Stimulated activated CD4-positive, alpha-beta T cell treated with anti-CD3 and anti-CD28 coated beads, Interleukin-4, amount 100 ng/mL, for 24 hours (primary cell): Measurements from ENCODE around the gene MED15.
"Not testable (repeated sequence)": the region's sequence is repeated elsewhere in the genome, so short reads cannot be mapped to it uniquely, and the experiment has no call there.

Experiments used
- DNase-seq: peaks from one replicate; pipeline ENCODE4 v3.0.0-alpha.2; 2020

The MED15 gene

DNA sequence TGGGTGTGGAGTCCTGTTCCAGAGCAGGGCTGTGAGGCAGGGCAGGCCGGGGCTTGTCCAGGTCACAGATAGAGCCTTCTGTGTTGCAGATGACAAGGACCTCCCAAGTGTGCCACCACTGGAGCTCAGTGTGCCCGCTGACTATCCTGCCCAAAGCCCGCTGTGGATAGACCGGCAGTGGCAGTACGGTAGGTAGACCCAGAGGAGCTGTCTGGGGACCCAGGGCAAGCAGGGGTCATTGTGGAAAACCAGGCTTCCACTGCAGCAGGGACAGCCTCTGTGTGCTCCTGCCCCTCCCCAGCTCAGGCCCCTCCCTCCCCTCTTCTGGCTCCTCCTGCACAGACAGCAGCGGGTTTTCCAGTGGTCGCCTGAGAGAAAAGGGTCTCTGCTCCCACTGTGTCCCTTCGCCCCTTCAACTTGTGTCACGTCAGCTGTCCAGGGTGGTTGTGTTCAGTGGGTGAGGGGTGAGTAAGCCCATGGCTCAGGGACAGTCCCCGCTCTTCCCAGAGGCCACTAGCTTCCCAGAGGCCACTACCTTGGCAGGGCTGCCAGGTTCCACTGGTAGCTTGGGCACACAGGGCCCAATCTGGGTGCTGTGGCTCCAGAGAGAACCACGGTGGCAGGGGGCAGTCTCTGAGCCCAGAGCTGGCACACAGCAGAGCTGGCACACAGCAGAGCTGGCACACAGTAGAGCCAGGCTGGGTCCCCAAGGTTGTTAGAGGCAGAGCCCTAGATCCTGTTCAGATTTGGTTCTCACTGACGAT, 78.4 kb downstream of the MED15 start:
- no peak for DNase-seq

DNA sequence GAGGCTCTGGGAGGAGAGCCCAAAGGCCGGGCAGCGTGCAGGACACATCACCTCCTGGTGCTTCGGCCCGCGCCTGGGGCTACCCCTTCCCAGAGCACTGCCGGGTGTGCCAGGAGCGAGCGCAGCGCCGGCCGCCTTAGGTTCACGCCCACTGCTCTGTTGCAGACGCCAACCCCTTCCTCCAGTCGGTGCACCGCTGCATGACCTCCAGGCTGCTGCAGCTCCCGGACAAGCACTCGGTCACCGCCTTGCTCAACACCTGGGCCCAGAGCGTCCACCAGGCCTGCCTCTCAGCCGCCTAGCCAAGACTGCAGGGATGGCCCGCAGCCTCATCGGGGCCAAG, 79.0 kb downstream of the MED15 start:
- DNase-seq = no peak

DNA sequence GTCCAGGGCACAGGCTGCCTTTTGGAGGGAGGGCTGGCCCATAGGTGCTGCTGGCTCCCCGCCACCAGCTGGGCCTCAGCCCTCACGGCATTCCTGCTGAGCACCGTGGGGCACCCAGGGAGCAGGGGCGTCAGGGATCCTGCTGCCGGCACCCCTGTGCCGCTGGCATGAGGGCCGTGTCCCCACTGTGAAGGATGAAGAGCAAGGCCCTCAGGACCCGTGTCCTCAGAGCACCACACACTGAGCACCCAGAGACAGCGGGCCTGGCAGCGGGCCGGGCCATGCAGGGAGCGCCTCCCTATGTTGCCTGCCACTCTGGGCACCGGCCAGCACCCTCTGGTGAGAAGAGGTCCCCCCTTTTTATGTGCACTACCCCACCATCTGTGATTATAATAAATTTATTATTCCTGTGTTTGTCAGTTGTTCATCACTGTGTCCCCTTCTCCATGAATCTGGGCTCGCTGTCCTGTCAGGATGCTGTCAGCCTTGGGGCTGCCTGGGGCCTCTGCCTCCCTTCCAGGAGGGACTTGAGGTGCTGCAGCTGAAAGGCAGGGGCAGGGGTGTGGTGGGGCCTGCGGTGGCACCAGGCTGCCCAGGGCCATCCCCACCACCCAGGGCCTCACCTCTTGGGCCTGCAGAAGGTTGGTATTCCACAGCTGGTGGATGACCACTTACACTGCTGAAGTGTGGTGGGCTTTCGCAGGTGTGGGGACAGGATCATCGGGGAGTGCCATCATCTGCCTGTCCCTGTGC, 80.0 kb downstream of the MED15 start:
- DNase-seq = no peak

DNA sequence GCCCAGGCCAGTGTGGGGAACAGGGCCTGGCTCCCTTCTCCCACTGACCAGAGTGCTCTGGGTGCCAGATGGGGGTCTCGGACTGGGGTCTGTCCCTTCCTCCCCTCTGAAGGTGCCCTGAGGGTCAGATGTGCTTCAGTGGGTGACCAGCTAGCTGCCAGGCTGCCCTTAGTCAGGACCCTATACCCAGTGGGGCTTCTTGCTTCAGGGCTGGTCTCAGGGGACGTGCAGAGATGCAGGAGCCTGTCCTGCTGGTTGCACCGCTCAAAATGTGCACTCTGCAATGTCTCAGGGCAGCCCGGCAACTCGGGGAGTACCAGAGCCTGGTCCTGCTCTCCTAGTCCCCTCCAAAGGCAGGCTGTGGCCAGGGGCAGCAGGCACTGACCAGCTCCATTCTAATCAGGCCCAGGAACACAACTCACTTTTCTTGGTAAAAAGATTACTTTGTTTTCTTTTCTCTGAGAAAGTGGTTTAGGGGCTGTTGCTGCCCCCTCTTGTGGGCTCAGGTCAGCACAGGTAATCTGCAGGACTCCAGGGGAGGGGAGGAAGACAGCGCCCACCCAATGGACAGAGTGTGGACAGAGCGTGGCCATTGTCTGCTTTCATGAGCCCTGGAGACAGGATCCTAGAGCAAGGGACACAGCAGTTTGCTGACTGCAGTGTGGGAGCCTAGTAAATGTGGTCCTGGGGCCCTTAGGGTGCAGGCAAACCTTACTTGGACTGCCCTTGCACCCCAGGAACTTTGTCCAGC, 80.9 kb downstream of the MED15 start:
- no peak for DNase-seq

DNA sequence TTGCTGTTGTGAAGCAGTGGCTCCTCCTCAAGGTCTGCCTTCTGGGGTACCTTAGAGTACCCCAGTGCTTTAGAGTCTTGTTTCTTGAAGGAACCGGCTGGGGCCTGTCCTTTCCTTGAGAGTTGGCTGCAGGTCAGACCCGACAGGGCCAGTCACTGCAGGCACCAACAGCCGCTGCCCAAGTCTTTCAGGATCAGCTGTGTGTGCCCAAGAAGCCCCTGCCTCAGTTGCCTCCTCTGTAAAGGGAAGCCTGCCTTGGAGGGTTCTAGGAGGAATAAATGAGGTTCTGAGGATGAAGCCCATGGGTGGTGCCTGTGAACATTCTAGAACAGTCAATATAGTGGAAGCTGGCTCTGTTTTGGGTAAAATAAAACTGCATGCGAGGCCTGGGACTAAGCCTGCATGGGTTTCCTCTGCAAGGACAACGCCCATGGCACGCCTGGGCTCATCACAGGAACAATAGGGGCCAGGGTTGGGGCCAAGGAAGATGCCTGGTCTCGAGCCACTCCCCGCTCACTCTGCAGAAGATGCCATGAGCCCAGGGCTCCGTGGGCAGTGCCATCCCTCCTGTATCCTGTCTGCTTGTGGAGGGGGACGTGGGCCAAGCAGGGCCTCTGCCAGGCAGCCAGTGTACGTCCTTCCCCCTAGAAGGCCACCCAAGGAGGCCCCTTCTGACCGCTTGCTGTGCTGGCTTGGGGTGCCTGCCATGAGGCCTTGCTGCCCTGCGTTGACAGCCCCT, 81.6 kb downstream of the MED15 start:
- no peak for DNase-seq

DNA sequence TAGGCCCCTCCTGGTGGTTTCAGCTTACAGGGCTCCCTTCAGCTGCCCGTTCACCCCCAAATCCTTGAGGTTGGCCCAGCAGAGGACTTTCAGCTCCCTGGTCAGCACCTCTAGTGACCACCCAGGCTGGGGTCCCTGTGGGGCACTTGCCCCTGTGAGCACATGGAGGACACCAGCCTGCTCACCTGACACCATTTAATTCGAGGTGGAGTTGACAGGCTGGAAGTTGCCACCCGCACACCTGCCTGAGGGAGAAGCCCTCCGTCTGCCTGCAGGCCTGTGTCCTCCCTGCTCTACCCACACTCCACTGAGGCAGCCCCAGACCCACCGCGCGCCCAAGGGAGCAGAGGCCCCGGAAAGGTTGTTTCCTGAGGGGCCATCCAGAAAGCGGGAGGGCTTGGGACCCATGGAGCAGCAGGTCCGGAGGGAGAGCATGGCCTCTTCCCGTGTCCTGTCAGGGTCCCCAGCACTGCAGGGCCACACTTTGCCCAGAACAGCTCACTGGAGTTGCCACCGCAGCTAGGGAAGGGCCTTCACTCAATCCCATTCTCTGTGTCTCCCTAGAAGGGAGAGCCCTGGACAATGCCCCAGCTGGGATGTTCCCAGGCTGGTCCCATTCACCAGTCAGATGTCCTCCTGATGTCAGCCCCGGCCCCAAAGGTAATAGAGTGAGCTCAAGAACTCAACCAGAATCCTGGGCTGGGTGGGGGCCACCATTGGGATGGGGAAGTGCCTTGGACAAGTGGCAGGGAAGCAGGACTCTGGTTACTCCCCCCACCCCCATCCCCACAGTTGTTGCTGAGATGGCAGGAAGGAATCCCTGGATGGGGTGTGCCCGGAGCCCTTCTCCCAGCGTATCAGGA, 82.4 kb downstream of the MED15 start:
- DNase-seq = no peak

DNA sequence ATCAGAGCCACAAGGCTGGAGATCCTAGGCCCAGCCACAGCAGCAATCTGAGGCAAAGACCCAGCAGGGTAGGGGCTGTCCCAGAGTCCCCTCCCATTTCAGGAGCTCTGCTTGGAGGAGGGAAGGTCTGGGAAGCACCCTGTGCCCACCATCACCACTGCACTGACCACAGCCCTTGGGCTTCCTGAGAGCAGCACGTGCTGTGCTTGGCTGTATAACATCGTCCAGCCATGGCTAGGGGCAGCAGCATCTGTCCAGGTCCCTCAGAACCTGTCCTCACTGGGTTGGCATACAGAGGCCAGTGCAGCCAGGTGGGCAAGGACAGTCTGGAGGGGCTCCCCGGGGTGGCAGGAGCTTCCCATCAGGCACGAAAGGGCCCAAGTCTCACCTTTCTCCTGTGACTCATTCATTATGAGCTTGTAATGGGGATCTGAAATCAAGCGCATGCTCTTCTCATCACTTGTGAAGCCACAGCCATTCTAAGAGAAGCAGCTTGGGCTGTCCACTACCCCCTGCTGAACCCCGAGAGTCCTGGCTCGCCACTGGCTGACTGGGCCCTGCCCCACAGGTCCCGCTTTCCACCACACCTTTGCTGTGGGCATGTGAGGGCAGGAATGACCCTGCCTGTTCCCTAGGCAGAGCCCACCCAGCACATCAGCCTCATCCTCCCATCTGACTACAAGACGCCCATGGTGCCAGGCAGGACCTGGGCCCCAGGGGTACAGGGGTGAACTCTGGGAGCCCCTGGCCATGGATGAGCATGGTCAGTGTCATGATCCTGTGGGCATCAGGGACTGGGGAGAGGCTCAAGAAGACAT, 83.3 kb downstream of the MED15 start:
- DNase-seq = no peak

DNA sequence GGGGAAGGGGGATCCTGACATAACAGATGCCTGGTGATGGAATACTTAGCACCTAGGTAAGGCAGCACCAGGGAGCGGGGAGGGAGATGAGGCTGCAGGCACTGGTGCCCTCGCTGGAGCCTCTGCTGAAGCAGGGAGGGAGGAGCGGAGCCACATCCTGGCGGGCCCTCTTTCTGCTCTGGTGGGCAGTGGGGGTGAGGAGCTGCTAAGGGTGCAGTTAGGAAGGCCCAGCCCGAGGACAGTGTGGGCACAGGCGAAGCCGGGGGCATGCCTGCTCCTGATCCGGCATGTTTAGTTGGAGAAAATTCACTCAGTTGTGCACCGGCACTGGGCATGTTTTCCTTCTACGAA, 83.9 kb downstream of the MED15 start:
- DNase-seq = no peak

DNA sequence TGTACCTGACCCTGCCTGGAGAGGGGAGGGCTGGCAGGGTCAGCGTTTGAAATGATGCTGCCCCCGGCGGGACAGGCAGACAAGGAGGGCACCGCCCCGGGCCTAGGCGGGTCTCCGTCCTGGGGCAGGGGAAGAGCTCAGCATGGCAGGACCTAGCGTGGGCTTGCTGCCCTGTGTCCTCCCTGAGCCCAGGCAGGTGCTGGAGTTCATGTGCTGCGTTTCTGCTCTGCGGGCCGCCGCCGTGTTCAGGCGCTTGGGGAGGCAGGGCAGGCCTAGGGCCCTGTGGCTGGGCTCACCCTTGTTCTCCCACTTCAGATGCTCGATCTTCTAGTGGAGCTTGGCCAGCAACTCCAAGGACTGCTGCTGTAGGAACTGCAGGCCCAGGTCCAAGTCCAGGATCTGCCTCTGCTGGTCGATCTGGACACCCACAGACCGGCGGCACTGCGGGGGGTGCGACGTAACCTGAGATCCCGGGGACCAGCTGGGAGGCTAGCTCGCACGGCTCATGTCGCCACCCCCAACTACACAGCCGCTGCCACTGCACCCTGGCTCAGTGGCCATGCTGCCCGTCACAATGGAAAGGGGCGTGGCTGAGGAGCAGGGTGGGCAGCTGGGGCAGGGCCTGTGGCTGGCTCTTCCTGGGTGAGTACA, 84.4 kb downstream of the MED15 start:
- no peak for DNase-seq

DNA sequence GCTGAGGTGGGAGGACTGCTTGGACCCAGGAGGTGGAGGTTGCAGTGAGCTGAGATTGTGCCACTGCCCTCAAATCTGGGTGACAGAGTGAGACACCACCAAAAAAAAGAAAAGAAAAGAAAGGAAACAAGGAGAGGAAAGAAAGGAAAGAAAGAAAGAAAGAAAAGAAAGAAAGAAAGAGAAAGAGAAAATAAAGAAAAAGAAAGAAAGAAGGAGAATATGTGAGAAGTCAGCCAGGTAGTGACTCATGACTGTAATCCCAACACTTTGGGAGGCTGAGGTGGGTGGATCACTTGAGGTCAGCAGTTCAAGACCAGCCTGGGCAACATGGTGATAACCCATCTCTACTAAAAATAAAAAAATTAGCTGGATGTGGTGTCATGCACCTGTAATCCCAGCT, 86.6 kb downstream of the MED15 start:
- not testable (repeated sequence) for DNase-seq

DNA sequence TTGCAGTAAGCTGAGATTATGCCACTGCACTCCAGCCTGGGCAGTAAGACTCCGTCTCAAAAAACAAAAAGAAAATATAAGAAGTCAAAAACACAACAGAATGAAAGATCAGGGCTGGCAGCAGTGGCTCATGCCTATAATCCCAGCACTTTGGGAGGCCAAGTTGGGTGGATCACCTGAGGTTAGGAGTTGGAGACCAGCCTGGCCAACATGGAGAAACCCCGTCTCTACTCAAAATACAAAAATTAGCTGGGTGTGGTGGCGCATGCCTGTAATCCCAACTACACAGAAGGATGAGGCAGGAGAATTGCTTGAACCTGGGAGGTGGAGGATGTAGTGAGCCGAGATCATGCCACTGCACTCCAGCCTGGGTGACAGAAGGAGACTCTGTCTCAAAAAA, 87.1 kb downstream of the MED15 start:
- not testable (repeated sequence) for DNase-seq

DNA sequence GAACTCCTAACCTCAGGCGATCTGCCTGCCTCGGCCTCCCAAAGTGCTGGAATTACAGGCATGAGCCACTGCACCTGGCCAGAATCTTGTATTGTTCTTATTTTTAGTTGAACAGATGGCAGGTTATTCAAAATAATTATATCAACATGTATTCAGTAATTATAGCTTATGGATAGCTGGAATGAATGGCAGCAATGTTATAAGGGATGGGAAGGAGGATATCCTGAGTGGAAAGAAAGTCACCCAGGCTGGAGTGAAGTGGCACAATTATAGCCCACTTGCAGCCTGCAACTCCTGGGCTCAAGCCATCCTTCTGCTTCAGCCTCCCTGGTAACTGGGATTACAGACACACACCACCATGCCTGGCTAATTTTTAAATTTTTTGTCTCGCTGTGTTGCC, 88.1 kb downstream of the MED15 start:
- DNase-seq = no peak

DNA sequence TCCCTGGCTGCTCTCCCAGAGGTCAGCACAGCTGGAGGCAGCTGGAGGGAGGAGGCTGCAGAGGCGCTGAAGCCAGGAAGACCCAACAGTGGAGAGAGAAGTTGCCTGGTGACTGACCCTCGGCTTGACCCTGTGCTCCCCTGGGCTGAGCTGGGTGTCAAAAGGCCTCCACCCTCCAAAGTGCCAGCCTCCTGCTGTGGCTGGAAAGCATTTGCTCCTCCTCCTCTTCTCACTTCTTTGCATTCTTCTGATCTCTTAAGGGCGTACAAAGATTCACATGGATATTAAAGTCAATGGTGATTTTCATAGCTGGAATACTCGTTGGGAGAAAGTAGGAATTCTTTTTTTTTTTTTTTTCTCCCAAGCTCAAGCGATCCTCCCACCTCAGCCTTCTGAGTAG, 91.7 kb downstream of the MED15 start:
- DNase-seq = no peak

DNA sequence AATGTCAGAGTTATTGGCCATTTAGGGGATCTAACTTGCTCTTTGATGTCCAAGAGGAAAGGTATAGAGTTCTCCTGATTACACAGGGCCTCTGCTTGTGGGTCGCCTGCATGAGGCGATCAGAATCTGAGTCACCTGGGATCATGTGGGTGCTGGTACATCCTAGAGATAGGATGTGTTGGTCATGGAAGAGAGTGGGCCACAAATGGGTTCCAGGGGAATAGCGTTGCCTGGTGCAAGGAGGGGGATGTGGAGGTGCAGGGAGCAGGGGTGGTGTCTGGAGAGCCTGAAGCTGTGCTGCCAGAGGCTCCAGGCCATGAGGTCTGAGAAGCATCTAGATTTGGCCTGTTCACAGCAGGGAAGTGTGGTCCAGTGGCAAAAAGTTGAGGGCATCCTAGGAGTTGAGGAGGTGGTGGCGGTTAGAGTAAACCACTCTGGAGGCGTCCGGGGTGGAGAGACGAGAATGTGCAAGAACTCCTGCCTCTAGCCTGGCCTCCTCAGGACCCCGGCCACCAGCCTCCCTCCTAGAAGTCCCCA, 92.8 kb downstream of the MED15 start:
- no peak for DNase-seq

DNA sequence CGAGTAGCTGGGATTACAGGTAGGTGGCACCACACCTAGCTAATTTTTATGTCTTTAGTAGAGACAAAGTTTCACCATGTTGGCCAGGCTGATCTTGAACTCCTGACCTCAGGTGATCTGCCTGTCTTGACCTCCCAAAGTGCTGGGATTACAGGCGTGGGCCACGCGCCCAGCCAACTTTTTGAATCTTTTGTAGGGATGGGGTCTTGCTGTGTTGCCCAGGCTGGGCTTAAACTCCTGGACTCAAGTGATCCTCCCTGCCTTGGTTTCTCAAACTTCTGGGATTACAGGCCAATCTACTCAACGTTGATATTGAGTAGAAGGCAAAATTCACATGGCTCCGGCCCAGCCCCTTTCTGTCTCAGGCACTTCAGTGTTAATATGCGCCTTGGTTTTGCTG, 93.9 kb downstream of the MED15 start:
- no peak for DNase-seq

DNA sequence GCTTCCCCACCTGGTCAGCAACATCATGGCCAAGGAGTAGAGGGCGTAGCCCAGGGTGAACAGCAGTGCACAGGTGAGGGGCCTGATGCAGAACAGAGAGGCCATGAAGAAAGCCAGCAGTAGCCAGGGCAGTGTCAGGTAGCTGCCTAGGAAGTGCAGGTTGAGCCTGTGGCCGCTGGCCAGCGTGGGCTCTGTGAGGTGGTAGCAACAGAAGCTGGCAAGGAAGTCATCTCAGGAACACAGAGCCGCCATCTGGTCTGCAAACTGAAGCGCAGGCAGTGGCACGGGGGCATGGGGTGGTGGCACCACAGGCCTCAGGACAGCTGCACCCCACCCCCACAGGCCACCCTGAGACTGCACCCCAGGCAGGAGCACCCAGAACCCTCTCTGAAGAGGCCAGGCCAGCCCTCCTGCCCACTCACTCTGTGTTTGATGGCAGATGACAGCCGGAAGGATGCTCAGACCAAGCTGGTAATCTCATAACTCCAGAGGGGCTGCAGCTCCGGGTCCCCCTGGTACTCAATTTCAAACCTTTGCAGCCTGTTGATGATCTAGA, 95.3 kb downstream of the MED15 start:
- no peak for DNase-seq

DNA sequence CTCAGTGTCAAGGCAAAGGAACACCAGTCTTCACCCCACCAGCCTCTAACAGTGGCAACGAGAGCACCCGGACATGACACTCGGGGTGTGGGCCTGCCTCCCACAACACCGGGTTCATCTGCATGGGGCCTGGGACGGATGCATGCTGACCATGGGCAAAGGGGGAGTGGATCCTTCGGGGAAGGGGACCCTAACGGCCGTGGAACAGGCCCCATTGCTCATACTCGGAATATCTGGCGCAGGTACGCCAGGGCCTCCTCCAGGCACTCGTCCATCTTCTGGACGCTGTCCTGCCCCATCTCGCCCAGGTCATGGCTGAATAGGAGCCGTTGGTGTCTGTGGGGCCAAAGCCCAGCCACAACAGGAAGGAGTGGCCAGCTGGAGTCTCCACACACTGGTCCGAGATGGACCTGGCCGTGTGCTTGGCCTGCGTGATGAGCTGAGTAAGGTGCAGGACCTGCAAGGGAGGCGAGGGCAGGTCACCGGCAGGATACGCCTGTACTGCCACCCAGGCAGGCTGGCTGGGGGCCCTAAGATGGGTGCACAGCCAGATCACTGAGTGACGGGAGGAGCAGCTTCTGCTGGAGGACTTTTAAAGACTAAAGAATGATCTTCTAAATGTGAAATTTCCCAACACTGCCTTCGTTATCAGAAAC, 96.8 kb downstream of the MED15 start:
- DNase-seq = no peak

DNA sequence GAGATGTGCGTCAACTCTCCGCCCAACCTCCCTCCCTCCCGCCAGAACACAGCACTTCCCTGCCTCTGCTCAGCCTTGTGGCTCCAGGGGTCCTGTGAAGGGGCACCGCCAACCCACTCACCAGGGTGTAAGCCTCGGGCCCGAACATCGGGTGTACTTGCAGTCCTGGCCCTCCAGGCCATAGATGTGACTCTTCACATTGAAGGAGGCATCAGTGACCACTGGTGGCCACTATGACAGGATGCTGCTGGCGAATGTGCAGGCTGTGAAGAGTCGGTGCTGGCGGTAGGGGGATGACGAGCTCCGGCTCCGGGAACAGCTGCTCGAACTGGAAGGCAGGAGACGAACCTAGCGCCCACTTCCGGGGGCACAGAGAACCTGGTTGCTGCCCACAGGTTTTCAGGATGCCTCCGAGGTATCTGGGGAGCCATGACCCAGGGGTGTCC, 97.4 kb downstream of the MED15 start:
- DNase-seq = no peak

DNA sequence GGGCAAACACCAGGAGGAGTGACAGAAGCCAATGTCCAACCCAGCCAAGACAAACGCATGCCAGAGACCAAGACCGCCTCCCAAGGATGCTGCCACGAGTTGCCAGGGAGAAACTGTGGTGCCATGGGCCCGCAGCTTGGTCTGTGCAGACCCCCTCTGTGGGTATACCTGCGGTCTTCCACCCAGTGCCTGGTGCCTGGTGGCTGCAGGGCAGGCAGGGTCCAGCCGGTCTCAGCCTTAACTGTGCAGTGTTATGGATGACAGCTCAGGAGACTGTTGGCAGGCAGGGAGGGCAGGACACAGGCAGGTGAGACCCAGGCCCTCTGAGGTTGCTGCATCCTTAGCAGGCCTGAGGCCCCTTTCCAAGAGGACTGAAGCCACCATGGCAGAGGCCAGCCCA, 97.9 kb downstream of the MED15 start:
- DNase-seq = no peak
